Parathyroid adenoma (tissue), 2 donors: ENCODE results near the gene RHCG.

ENCODE experiments used
- H2AFZ ChIP-seq: fragments of 300-600 bp; sonication (generic); one replicate; pipeline ENCODE4 v1.7.0; 2017; ENCODE audit warnings: antibody characterized with exemption, mild to moderate bottlenecking
- H3K27ac ChIP-seq: fragments of 300-600 bp; sonication (generic); one replicate; pipeline ENCODE4 v1.7.0; 2017
- H3K27me3 ChIP-seq: fragments of 300-600 bp; sonication (generic); one replicate; pipeline ENCODE4 v1.7.0; 2017; ENCODE audit warnings: low read length; ENCODE audit not compliant: control insufficient read depth, insufficient read depth
- H3K36me3 ChIP-seq: fragments of 300-600 bp; sonication (generic); one replicate; pipeline ENCODE4 v1.7.0; 2017; ENCODE audit warnings: low read length; ENCODE audit not compliant: control insufficient read depth, insufficient read depth
- H3K4me1 ChIP-seq: fragments of 300-600 bp; sonication (generic); one replicate; pipeline ENCODE4 v1.7.0; 2017; ENCODE audit warnings: control low read depth
- H3K4me2 ChIP-seq: fragments of 300-600 bp; sonication (generic); one replicate; pipeline ENCODE4 v1.7.0; 2017; ENCODE audit warnings: low read length
- H3K4me3 ChIP-seq: fragments of 300-600 bp; sonication (generic); one replicate; pipeline ENCODE4 v1.7.0; 2017; ENCODE audit warnings: low read depth, low read length
- H3K79me2 ChIP-seq: fragments of 300-600 bp; sonication (generic); one replicate; pipeline ENCODE4 v1.7.0; 2017; ENCODE audit warnings: control low read depth
- H3K9ac ChIP-seq: fragments of 300-600 bp; sonication (generic); one replicate; pipeline ENCODE4 v1.7.0; 2017; ENCODE audit warnings: mild to moderate bottlenecking
- H3K9me3 ChIP-seq: fragments of 300-600 bp; sonication (generic); one replicate; pipeline ENCODE4 v1.7.0; 2017; ENCODE audit warnings: low read length; ENCODE audit not compliant: control insufficient read depth
- CTCF ChIP-seq: fragments of 300-600 bp; sonication (generic); IDR thresholded peaks from one replicate; pipeline ENCODE4 v1.7.0; 2017; ENCODE audit warnings: antibody characterized with exemption, mild to moderate bottlenecking
- donor health status: primary hyperparathyroidism.

The RHCG gene

DNA sequence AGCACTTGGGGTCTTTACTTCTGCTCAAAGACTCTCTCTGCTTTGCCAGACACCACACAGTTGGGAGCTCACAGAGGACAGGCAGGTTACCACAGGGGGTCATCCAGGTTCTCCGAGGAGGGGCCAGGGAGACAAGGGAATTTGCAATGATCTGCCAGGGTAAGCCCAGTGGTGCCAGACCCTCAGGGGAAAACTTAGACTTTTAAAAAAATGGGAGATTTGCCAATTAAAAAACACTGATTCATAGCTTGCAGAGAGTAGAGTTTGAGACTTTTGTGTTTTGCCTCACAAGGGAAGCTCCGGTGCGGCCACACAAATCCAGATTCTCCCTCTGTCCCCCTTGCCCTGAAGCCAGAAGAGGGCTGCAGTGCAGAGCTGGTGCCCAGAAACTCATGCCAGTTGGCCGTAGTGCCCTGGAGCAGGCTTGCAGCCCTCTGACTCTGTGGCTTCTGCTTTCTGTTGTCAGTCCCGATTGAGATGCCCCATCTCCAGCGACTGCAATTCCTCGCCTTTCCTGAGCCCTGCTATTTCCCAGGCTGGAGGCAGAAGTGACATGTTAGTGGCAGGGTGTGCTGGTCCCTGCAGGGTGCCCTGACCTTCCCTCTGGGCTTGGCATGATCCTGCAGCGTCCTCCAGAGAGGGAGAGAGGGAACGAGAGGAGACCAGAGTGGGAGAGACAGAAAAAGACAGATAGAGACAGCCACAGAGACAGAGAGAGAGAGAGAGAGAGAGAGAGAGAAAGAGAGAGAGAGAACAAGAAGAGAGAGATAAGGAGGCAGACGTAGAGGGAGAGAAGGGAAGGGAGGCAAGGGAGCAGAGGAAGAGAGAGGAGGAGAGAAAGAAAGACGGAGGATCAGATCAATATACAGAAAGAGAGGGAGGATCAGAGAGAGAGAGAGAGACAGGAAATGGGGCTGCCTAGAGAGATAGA is 46.0 kb downstream of the RHCG start:
- no peaks in the 10 kb centered on the region for H3K36me3 ChIP-seq
- TF ChIP-seq CTCF = no peak
- no peaks in the 10 kb centered on the region for H3K79me2 ChIP-seq
- no peak overlapping the region for H3K4me2 ChIP-seq
- H3K9ac ChIP-seq = no peak overlapping the region
- H3K9me3 ChIP-seq = no peaks in the 10 kb centered on the region
- no peaks in the 10 kb centered on the region for H3K4me1 ChIP-seq
- no peaks in the 10 kb centered on the region for H3K27me3 ChIP-seq
- no peak overlapping the region for H2AFZ ChIP-seq
- no peak overlapping the region for H3K27ac ChIP-seq
- no peak overlapping the region for H3K4me3 ChIP-seq

DNA sequence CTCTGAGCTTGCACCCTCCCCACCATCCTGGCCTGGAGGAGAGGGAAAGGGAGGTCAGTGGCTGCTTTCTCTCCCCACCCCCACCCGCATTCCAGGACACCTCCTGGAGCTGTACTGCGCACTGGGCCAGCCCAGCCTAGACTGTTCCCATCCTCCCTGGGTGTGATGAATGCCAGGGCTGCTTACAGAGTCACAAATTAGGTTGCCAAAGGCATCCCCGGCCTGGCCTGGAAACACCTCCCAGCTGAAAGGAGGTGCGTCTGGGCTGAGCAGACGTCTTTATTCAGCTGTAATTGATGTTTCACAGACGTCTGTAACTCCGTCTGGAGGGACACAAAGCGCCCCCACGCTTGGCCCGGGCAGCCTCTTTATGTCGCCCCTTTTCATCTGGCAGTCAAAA is 47.6 kb downstream of the RHCG start:
- H2AFZ ChIP-seq = no peak overlapping the region
- H3K4me1 ChIP-seq = no peaks in the 10 kb centered on the region

GRCh38 chr15:89447676-89448075 is 48.7 kb downstream of the RHCG start:
- no peaks in the 10 kb centered on the region for H3K4me1 ChIP-seq
- no peak overlapping the region for H3K9ac ChIP-seq
- TF ChIP-seq CTCF = no peak
- H3K4me3 ChIP-seq = no peak overlapping the region
- no peaks in the 10 kb centered on the region for H3K27me3 ChIP-seq
- no peaks in the 10 kb centered on the region for H3K9me3 ChIP-seq
- no peak overlapping the region for H3K27ac ChIP-seq
- no peaks in the 10 kb centered on the region for H3K36me3 ChIP-seq
- H2AFZ ChIP-seq = no peak overlapping the region
- H3K4me2 ChIP-seq = no peak overlapping the region
- no peaks in the 10 kb centered on the region for H3K79me2 ChIP-seq

More for the DNA sequence above, 47.6 kb downstream of the RHCG start:
- no peaks in the 10 kb centered on the region for H3K79me2 ChIP-seq
- no peak overlapping the region for H3K4me3 ChIP-seq
- no peaks in the 10 kb centered on the region for H3K27me3 ChIP-seq
- H3K9ac ChIP-seq = no peak overlapping the region
- H3K4me2 ChIP-seq = no peak overlapping the region
- no peak overlapping the region for H3K27ac ChIP-seq
- H3K36me3 ChIP-seq = no peaks in the 10 kb centered on the region
- H3K9me3 ChIP-seq = no peaks in the 10 kb centered on the region
- no peak for TF ChIP-seq CTCF

GRCh38 chr15:89446255-89446891 is 50.0 kb downstream of the RHCG start:
- H3K27me3 ChIP-seq = no peaks in the 10 kb centered on the region
- no peaks in the 10 kb centered on the region for H3K79me2 ChIP-seq
- no peak overlapping the region for H3K4me3 ChIP-seq
- TF ChIP-seq CTCF = no peak
- no peak overlapping the region for H2AFZ ChIP-seq
- no peak overlapping the region for H3K4me2 ChIP-seq
- no peaks in the 10 kb centered on the region for H3K4me1 ChIP-seq
- H3K27ac ChIP-seq = no peak overlapping the region
- H3K36me3 ChIP-seq = no peaks in the 10 kb centered on the region
- no peaks in the 10 kb centered on the region for H3K9me3 ChIP-seq
- H3K9ac ChIP-seq = no peak overlapping the region
